Naive thymus-derived CD8-positive, alpha-beta T cell (primary cell): ENCODE measurements around the gene FAM181A. TPM values are rescaled to one million over a fixed set of nuclear protein-coding genes. Genes with fewer than 3 reads are reported as not detected.

Experiments
- ATAC-seq, 2 donors: fragments of 150-1000 bp; cut with Tn5 transposase in 1 of 2; sonication (Bioruptor Pico), chemical (Tn5 transposase) in 1 of 2; 1 replicate in 1 of 2; 2 replicates in 1 of 2; pipeline ENCODE4 v1.10.0; 2021; ENCODE audit warnings: mild to moderate bottlenecking in 2 of 2, moderate library complexity in 2 of 2
- POLR2A ChIA-PET: fragments of 350-600 bp; sonication (Branson Sonifier 250); formaldehyde crosslinking; loops from one replicate; lab custom pipeline; 2021; ENCODE audit warnings: antibody characterized with exemption; lab: Charles Lee
- DNase-seq, 10 donors: peaks; one replicate each; pipeline versions ENCODE4 v3.0.0 to v3.0.0-alpha.2; 2020 to 2022
- H3K27ac Mint-ChIP-seq, 10 donors: one replicate each; pipeline ENCODE4 v1.8.0; 2020 to 2022; ENCODE audit warnings: mild to moderate bottlenecking in 10 of 10, mixed read lengths in 10 of 10, moderate library complexity in 4 of 10, inconsistent platforms in 1 of 10
- H3K27me3 Mint-ChIP-seq, 5 donors: one replicate each; pipeline ENCODE4 v1.8.0; 2021 to 2022; ENCODE audit warnings: mixed read lengths in 5 of 5
- H3K36me3 Mint-ChIP-seq, 3 donors: one replicate each; pipeline ENCODE4 v1.8.0; 2020 to 2022; ENCODE audit warnings: mixed read lengths in 3 of 3, mild to moderate bottlenecking in 2 of 3, inconsistent platforms in 1 of 3
- H3K4me1 Mint-ChIP-seq, 4 donors: one replicate each; pipeline ENCODE4 v1.8.0; 2021 to 2022; ENCODE audit warnings: mixed read lengths in 4 of 4
- H3K4me3 Mint-ChIP-seq, 10 donors: one replicate each; pipeline ENCODE4 v1.8.0; 2020 to 2022; ENCODE audit warnings: mild to moderate bottlenecking in 10 of 10, mixed read lengths in 10 of 10, moderate library complexity in 6 of 10, inconsistent platforms in 1 of 10
- H3K9me3 Mint-ChIP-seq, 9 donors: one replicate each; pipeline ENCODE4 v1.8.0; 2020 to 2022; ENCODE audit warnings: mixed read lengths in 9 of 9, mild to moderate bottlenecking in 3 of 9, inconsistent platforms in 1 of 9, moderate library complexity in 1 of 9
- polyA plus RNA-seq, 3 donors: library from polyadenylated mRNA; unstranded; fragments of 300-500 nt; fragmentation: Illumina TruSeq; gene quantifications; one replicate each; pipeline ENCODE4 v1.2.3, GENCODE V29; 2021
- total RNA-seq, 8 experiments: library from RNA in 2 of 8; stranded (reverse) in 2 of 8; gene quantifications; one replicate each; pipeline ENCODE4 v1.2.3 and lab custom pipeline; 2021 to 2026

Gene FAM181A
- total and polyA plus RNA-seq, 5 experiments from 2014 or later = not detected

- ATAC-seq (no peak), DNase-seq (no peak)
- Mint-ChIP-seq H3K36me3 (no peaks in the 10 kb centered on the region), H3K4me1 (peaks cover 11 to 17% (median 16%) of the 10 kb centered on the region in 4 donors), H3K4me3 (no peak overlapping the region), H3K9me3 (no peaks in the 10 kb centered on the region), H3K27ac (peak overlapping the region in 1 of 10 donors; percentile 31), H3K27me3 (no peaks in the 10 kb centered on the region)
- POLR2A ChIA-PET = no interaction called here
Observed at GRCh38 chr14:93949511-93950075, 22.4 kb downstream of the FAM181A start.

DNA sequence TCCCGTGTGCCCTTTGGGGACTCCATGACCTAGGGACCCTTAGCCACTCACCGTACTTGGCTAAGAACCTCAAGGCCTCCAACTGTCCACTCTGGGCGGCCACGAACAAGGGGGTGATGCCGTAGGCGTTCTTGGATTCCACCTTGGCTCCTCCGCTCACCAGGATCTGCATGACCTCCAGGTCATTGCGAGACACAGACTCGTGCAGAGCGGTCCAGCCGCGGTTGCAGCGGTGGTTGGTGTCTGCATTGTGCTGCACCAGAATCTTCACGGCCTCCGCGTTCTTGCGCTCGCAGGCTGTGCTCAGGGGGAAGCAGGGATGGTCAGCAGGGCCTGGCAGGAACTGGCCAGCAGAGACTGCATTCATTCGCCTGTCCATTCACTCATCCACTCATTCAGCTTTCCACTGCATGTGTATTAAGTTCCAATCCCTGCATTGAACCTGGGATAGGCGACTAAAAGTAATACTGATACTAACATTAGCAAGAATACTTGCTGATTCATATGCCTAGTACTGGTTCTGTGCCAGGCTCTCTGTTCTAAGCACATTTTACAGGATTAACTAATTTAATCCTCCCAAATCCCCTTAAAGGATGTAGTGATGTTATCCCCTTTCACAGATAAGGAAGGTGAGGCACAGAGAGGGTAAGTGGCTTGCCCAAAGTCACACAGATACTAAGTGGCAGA is 23.9 kb downstream of the FAM181A start:
- Mint-ChIP-seq H3K4me3 (no peak overlapping the region), H3K4me1 (peaks cover 22 to 32% (median 31%) of the 10 kb centered on the region in 4 donors), H3K36me3 (no peaks in the 10 kb centered on the region), H3K27ac (no peak overlapping the region), H3K27me3 (peaks cover 0 to 3% (median 0%) of the 10 kb centered on the region in 5 donors), H3K9me3 (no peaks in the 10 kb centered on the region)
- no peak for ATAC-seq
- POLR2A ChIA-PET = interaction anchor here (0.9 kb wide), 1 partner anchor 13 kb away, joined by 3 read pairs; no protein-coding TSS in a partner anchor
- no peak for DNase-seq

- no peak for DNase-seq
- no peak for ATAC-seq
- POLR2A ChIA-PET = interaction anchor here (0.9 to 1.8 kb wide), 2 partner anchors 12 to 27 kb away, joined by 3 to 4 read pairs; no protein-coding TSS in a partner anchor
- Mint-ChIP-seq H3K4me1 (peaks cover 24 to 40% (median 37%) of the 10 kb centered on the region in 4 donors), H3K27me3 (peaks cover 0 to 3% (median 0%) of the 10 kb centered on the region in 5 donors), H3K4me3 (no peak overlapping the region), H3K9me3 (no peaks in the 10 kb centered on the region), H3K36me3 (no peaks in the 10 kb centered on the region), H3K27ac (peak overlapping the region in 2 of 10 donors; percentile 25 to 59)
Observed at GRCh38 chr14:93951635-93952540, 24.7 kb downstream of the FAM181A start.

DNA sequence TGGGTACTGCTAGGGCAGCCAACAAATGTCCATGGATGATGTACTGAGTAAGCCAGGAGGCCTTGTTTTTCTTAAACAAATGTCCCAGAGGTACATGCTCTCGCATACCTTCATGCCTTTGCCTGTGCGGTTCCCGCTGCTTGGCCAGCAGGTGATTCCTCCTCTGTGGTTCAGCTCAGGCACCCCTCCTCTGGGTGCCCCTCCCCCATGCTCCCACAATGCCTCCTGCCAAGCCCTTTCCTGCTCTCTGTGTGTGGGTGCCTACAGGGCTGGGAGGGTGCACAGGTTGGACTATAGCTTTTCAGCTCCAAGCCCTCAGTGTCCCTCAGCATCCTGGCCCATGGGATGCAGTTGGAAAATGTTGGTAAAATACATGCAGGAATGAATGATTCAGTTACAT is 25.7 kb downstream of the FAM181A start:
- Mint-ChIP-seq H3K27ac (no peak overlapping the region), H3K4me3 (no peak overlapping the region), H3K36me3 (no peaks in the 10 kb centered on the region), H3K4me1 (peaks cover 32 to 49% (median 46%) of the 10 kb centered on the region in 4 donors), H3K9me3 (no peaks in the 10 kb centered on the region), H3K27me3 (peaks cover 0 to 3% (median 0%) of the 10 kb centered on the region in 5 donors)
- no peak for ATAC-seq
- no peak for DNase-seq
- POLR2A ChIA-PET = interaction anchor here (1.8 kb wide), 1 partner anchor 26 kb away, joined by 4 read pairs; no protein-coding TSS in a partner anchor

- Mint-ChIP-seq H3K27me3 (peaks cover 0 to 3% (median 0%) of the 10 kb centered on the region in 5 donors), H3K36me3 (no peaks in the 10 kb centered on the region), H3K4me3 (no peak overlapping the region), H3K27ac (no peak overlapping the region), H3K4me1 (peaks cover 33 to 53% (median 50%) of the 10 kb centered on the region in 4 donors), H3K9me3 (no peaks in the 10 kb centered on the region)
- POLR2A ChIA-PET = interaction anchor here (1.8 kb wide), 1 partner anchor 25 kb away, joined by 4 read pairs; no protein-coding TSS in a partner anchor
- DNase-seq = no peak
- ATAC-seq = no peak
Observed at GRCh38 chr14:93953263-93953662, 26.1 kb downstream of the FAM181A start.

DNA sequence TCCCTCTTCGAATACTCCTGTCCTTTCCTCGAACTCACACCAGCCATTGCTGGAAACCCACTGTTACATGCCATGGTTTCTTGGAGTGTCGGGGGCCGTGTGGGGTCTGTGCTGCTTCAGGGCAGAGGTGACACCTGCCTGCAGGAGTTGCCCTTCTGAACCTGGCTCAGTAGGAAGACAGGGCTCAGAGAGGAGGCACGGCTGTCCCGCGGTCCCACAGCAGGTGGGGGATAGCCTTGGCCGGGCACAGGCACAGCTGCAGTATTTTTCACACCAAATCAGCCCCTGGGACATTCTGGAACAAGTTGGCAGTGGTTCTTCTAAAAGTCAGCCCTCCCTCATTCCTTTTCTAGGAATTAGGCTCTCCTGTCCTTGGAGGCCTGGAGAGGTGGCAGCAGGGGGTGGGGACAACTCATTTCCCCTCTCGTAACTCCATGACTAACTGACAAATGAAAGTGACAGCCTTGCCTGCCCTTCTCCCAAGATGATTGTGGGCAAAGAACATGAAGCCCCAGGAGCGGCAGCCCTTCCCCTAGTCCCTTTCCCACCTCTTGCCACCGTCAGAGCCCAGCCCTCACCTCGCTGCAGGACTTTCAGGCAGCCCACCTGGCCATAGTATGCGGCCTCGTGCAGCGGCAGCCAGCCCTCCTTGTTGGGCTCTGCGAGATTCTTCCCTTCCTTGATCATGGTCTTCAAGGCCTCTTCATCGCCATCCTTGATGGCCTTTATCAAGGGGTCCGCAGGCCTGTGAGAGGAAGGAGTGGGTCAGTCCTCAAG is 26.8 kb downstream of the FAM181A start:
- Mint-ChIP-seq H3K27me3 (peaks cover 0 to 3% (median 0%) of the 10 kb centered on the region in 5 donors), H3K9me3 (no peaks in the 10 kb centered on the region), H3K27ac (peak overlapping the region in 2 of 10 donors; percentile 25 to 62), H3K4me1 (peaks cover 35 to 60% (median 57%) of the 10 kb centered on the region in 4 donors), H3K36me3 (no peaks in the 10 kb centered on the region), H3K4me3 (no peak overlapping the region)
- ATAC-seq (no peak), DNase-seq (no peak)
- POLR2A ChIA-PET = no interaction called here

DNA sequence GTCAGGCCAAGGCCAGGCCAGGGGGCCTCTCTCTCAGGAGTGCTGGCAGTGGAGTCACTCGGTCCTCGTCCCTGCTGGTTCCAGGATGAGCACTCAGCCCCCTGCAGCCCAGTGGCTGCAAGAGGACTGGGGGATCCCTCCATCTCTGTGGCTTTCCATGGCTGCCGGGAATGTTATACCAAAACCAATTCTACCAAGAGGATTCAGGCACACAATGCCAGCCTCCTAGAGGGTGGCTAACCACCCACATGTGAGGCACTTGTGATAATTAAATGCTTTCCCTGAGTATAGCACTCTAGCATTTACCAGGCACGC is 27.3 kb downstream of the FAM181A start:
- H3K27me3 Mint-ChIP-seq = peaks cover 0 to 3% (median 0%) of the 10 kb centered on the region in 5 donors
- no peak for ATAC-seq
- peaks cover 40 to 65% (median 62%) of the 10 kb centered on the region in 4 donors for H3K4me1 Mint-ChIP-seq
- no peaks in the 10 kb centered on the region for H3K36me3 Mint-ChIP-seq
- POLR2A ChIA-PET = no interaction called here
- peak overlapping the region in 4 of 10 donors; percentile 58 to 95 (median 87) for H3K27ac Mint-ChIP-seq
- peak overlapping the region in 5 of 10 donors; percentile 31 to 83 (median 72) for H3K4me3 Mint-ChIP-seq
- H3K9me3 Mint-ChIP-seq = no peaks in the 10 kb centered on the region
- no peak for DNase-seq

DNA sequence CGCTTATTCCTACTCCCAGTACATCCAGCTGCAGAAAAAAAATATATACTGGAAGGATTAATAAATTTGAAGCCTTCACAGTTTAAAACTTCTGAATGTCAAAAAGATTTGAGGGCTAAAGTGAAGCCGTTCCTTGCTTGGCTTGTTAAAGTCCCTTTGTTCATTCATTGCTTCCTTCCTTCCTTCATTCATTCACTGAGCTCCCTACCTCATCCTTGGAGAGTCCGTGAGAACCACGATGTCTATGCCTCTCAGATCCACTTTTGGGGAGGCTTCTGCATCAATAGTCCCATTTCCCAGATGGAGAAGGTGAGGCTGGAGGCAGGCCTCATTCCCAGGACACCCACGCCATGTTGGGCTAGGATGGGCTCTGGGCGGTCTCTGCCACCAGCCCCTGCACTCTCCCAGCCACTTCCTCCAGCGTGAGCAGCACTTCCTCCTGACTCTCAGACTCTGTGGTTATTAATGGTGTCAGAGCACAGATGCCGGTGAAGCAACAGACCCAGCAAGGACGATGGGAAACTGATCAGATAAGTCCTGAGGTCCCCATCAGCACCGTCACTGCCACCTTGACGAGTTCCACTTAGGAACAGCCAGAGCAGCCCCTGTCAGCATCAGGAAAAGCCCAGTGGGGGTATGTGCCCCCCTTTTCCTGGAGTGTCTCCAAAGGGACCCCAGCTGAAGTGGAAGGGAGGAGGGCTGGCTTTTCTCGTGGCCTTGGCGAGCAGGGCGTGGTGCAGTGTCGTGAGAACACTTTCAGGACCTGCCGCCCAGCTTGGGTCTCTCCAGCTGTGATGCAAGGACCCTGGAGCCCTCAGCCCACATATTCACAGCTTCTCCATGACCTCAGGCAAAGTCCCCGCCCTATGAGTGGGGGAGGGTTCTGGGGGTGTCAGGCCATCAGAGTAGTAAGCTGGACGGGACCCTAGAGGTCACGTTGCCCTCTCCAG is 28.0 kb downstream of the FAM181A start:
- Mint-ChIP-seq H3K27ac (peak overlapping the region; percentile 1 to 95 (median 73)), H3K27me3 (peaks cover 0 to 3% (median 0%) of the 10 kb centered on the region in 5 donors), H3K36me3 (no peaks in the 10 kb centered on the region), H3K9me3 (no peaks in the 10 kb centered on the region), H3K4me1 (peaks cover 42 to 72% (median 69%) of the 10 kb centered on the region in 4 donors), H3K4me3 (peak overlapping the region; percentile 15 to 83 (median 64))
- ATAC-seq (peak in 1 of 2 donors; percentile 45), DNase-seq (peak in 4 of 10 donors; percentile 25 to 40 (median 28))
- POLR2A ChIA-PET = interaction anchor here (0.7 to 1.1 kb wide), 2 partner anchors 12 to 14 kb away, joined by 3 read pairs; no protein-coding TSS in a partner anchor

DNA sequence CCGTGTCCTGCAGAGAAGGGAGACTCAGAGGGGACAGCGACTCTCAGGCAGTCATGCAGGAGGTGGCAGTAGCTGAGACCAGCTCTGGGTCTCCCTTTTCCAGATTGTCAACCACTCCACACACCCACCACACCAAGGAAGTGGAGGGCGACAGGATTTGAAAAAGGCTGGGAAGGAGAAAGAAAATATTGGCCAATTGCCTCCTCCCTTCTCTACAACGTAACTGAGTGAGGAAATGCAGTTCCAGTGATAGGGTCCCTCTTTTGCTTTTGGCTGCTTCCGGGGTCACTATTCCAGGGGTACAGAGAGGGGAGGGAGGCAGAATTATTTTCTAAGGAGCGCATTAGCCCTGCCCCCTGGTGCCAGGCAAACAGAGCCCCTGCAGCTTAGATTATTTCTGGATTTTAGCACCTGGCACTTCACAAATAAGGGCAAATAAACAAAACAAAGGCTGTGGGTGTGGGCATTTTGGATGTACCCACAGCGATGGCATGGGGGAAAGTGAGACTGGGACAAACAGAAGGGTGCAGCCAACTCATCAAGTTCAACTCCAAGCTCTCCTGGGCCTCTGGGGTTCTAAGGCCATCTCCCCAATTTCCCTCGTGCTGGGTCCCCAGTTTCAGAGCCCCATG is 28.8 kb downstream of the FAM181A start:
- no peak for DNase-seq
- no peak for ATAC-seq
- H3K4me1 Mint-ChIP-seq = peaks cover 43 to 79% (median 74%) of the 10 kb centered on the region in 4 donors
- peak overlapping the region in 7 of 10 donors; percentile 22 to 83 (median 67) for H3K4me3 Mint-ChIP-seq
- peaks cover 0 to 3% (median 0%) of the 10 kb centered on the region in 5 donors for H3K27me3 Mint-ChIP-seq
- POLR2A ChIA-PET = interaction anchor here (1.1 to 1.4 kb wide), 3 partner anchors 9 to 14 kb away, joined by 3 read pairs; no protein-coding TSS in a partner anchor
- no peaks in the 10 kb centered on the region for H3K36me3 Mint-ChIP-seq
- H3K9me3 Mint-ChIP-seq = no peaks in the 10 kb centered on the region
- H3K27ac Mint-ChIP-seq = peak overlapping the region in 5 of 10 donors; percentile 28 to 93 (median 69)

GRCh38 chr14:93956514-93957332 is 29.6 kb downstream of the FAM181A start:
- POLR2A ChIA-PET = interaction anchor here (0.6 to 1.4 kb wide), 4 partner anchors 9 to 189 kb away, joined by 3 to 5 read pairs (median 3); no protein-coding TSS in a partner anchor
- DNase-seq (no peak), ATAC-seq (no peak)
- Mint-ChIP-seq H3K27me3 (peaks cover 0 to 3% (median 0%) of the 10 kb centered on the region in 5 donors), H3K9me3 (no peaks in the 10 kb centered on the region), H3K36me3 (no peaks in the 10 kb centered on the region), H3K27ac (peak overlapping the region in 7 of 10 donors; percentile 47 to 89 (median 74)), H3K4me3 (peak overlapping the region in 9 of 10 donors; percentile 2 to 63 (median 33)), H3K4me1 (peaks cover 48 to 86% (median 82%) of the 10 kb centered on the region in 4 donors)
